HFF-Myc (cell line): ENCODE measurements around the gene PARP12.

Experiments used
- DNase-seq: peaks from one replicate; pipeline ENCODE4 v3.0.0-alpha.2; 2011; ENCODE audit warnings: low read depth; ENCODE audit errors: extremely low read depth
- H3K4me3 ChIP-seq: replicated peaks from 2 replicates; pipeline ENCODE4 v1.5.1; 2011; ENCODE audit warnings: low read depth, mild to moderate bottlenecking, control low read depth, low read length
- CTCF ChIP-seq: IDR thresholded peaks from 2 replicates; pipeline ENCODE4 v1.5.1; 2012; ENCODE audit warnings: mild to moderate bottlenecking, low read depth, low read length, control low read depth; ENCODE audit errors: missing control alignments

Gene PARP12

GRCh38 chr7:140028311-140028710 lies 34.4 kb downstream of the PARP12 start:
- no peak for DNase-seq
- H3K4me3 ChIP-seq = no peak overlapping the region
- no peak for TF ChIP-seq CTCF

GRCh38 chr7:140027858-140028257 lies 34.9 kb downstream of the PARP12 start:
- no peak for TF ChIP-seq CTCF
- H3K4me3 ChIP-seq = no peak overlapping the region
- DNase-seq = no peak

GRCh38 chr7:140026935-140027334 lies 35.8 kb downstream of the PARP12 start:
- DNase-seq = no peak
- TF ChIP-seq CTCF = no peak
- H3K4me3 ChIP-seq = no peak overlapping the region

- no peak for TF ChIP-seq CTCF
- DNase-seq = no peak
- H3K4me3 ChIP-seq = no peak overlapping the region
These were observed 36.8 kb downstream of the PARP12 start for GRCh38 chr7:140025814-140026433.

GRCh38 chr7:140025241-140025640 lies 37.5 kb downstream of the PARP12 start:
- TF ChIP-seq CTCF = no peak
- no peak for DNase-seq

GRCh38 chr7:140024585-140024984 lies 38.2 kb downstream of the PARP12 start:
- TF ChIP-seq CTCF = no peak
- DNase-seq = no peak
- no peak overlapping the region for H3K4me3 ChIP-seq

More at GRCh38 chr7:140025241-140025640, 37.5 kb downstream of the PARP12 start:
- no peak overlapping the region for H3K4me3 ChIP-seq

- H3K4me3 ChIP-seq = no peak overlapping the region
- TF ChIP-seq CTCF = no peak
- no peak for DNase-seq
These were observed 39.0 kb downstream of the PARP12 start for GRCh38 chr7:140023728-140024127.
